Activated CD4-positive, alpha-beta T cell treated with anti-CD3 and anti-CD28 coated beads for 24 hours (primary cell): ENCODE measurements around the gene CCDC88C.

ENCODE experiments used
- DNase-seq, 2 donors: peaks; one replicate each; pipeline ENCODE4 v3.0.0-alpha.2; 2020; ENCODE audit warnings: low read depth in 2 of 2

CCDC88C gene

GRCh38 chr14:91343051-91343450 is 74.6 kb downstream of the CCDC88C start:
- no peak for DNase-seq

GRCh38 chr14:91342206-91342760 is 75.3 kb downstream of the CCDC88C start:
- no peak for DNase-seq

- no peak for DNase-seq
Observed at GRCh38 chr14:91341751-91342154, 75.9 kb downstream of the CCDC88C start.

GRCh38 chr14:91341334-91341733 is 76.3 kb downstream of the CCDC88C start:
- DNase-seq, result no peak

GRCh38 chr14:91339671-91340369 is 77.8 kb downstream of the CCDC88C start:
- DNase-seq, result no peak

GRCh38 chr14:91339076-91339475 is 78.5 kb downstream of the CCDC88C start:
- DNase-seq, result no peak

GRCh38 chr14:91338379-91338778 is 79.2 kb downstream of the CCDC88C start:
- DNase-seq, result no peak

- no peak for DNase-seq
Observed at GRCh38 chr14:91337699-91338335, 79.8 kb downstream of the CCDC88C start.

GRCh38 chr14:91336093-91336450 is 81.5 kb downstream of the CCDC88C start:
- DNase-seq, result no peak

GRCh38 chr14:91335191-91336092 is 82.2 kb downstream of the CCDC88C start:
- DNase-seq, result no peak

- DNase-seq, result no peak
Observed at GRCh38 chr14:91333650-91334039, 84.0 kb downstream of the CCDC88C start.

- no peak for DNase-seq
Observed at GRCh38 chr14:91332986-91333649, 84.5 kb downstream of the CCDC88C start.

- DNase-seq, result no peak
Observed at GRCh38 chr14:91332171-91332985, 85.2 kb downstream of the CCDC88C start.

GRCh38 chr14:91331721-91332120 is 85.9 kb downstream of the CCDC88C start:
- DNase-seq, result no peak

GRCh38 chr14:91330856-91331255 is 86.8 kb downstream of the CCDC88C start:
- DNase-seq, result no peak

GRCh38 chr14:91330096-91330696 is 87.4 kb downstream of the CCDC88C start:
- DNase-seq, result no peak

- no peak for DNase-seq
Observed at GRCh38 chr14:91329486-91330014, 88.1 kb downstream of the CCDC88C start.

GRCh38 chr14:91328313-91329050 is 89.1 kb downstream of the CCDC88C start:
- no peak for DNase-seq

GRCh38 chr14:91327661-91328312 is 89.8 kb downstream of the CCDC88C start:
- DNase-seq, result no peak
